Astrocyte (in vitro differentiated cells and primary cell): ENCODE results near the gene USH1C. TPM values are rescaled to one million over a fixed set of nuclear protein-coding genes. Genes with fewer than 3 reads are reported as not detected.

ENCODE experiments used
- DNase-seq: peaks from one replicate; pipeline ENCODE4 v3.0.0-alpha.2; 2010; ENCODE audit warnings: low read depth
- FAIRE-seq: peaks from 2 replicates; lab custom pipeline; 2011; peaks lifted over from hg19 to GRCh38; lab: Jason Lieb, UNC
- H2AFZ ChIP-seq: 2 replicates; pipeline ENCODE4 v1.6.0; 2012; ENCODE audit warnings: low read depth, low read length, inconsistent platforms
- H3K27ac ChIP-seq: 2 replicates; pipeline ENCODE4 v1.5.1; 2011; ENCODE audit warnings: low read depth, low read length, inconsistent platforms
- H3K27me3 ChIP-seq: 2 replicates; pipeline ENCODE4 v1.6.0; 2011; ENCODE audit warnings: low read length, inconsistent platforms; ENCODE audit not compliant: insufficient read depth
- H3K36me3 ChIP-seq: 2 replicates; pipeline ENCODE4 v1.5.1; 2011; ENCODE audit warnings: low read length, inconsistent platforms; ENCODE audit not compliant: insufficient read depth
- H3K4me1 ChIP-seq: 2 replicates; pipeline ENCODE4 v1.5.1; 2011; ENCODE audit warnings: low read length, inconsistent platforms; ENCODE audit not compliant: insufficient read depth
- H3K4me2 ChIP-seq: 2 replicates; pipeline ENCODE4 v1.6.0; 2012; ENCODE audit warnings: low read length, inconsistent platforms
- H3K4me3 ChIP-seq: 2 replicates; pipeline ENCODE4 v1.5.1; 2011; ENCODE audit warnings: low read depth, mild to moderate bottlenecking, low read length, inconsistent platforms; ENCODE audit not compliant: insufficient read depth
- H3K79me2 ChIP-seq: 2 replicates; pipeline ENCODE4 v1.6.0; 2012; ENCODE audit warnings: mild to moderate bottlenecking, low read length, inconsistent platforms; ENCODE audit not compliant: insufficient read depth
- H3K9ac ChIP-seq: 2 replicates; pipeline ENCODE4 v1.6.0; 2012; ENCODE audit warnings: mild to moderate bottlenecking, low read length, inconsistent platforms
- H3K9me3 ChIP-seq: 2 replicates; pipeline ENCODE4 v1.5.1; 2012; ENCODE audit warnings: low read depth, mild to moderate bottlenecking, low read length, inconsistent platforms; ENCODE audit not compliant: insufficient read depth
- H4K20me1 ChIP-seq: 2 replicates; pipeline ENCODE4 v1.6.0; 2012; ENCODE audit warnings: low read length, inconsistent platforms; ENCODE audit not compliant: insufficient read depth
- H3K27ac Mint-ChIP-seq: one replicate; pipeline ENCODE4 v1.8.0; 2021; ENCODE audit warnings: mild to moderate bottlenecking, mixed read lengths; ENCODE audit not compliant: unreplicated experiment
- H3K27me3 Mint-ChIP-seq: one replicate; pipeline ENCODE4 v1.8.0; 2021; ENCODE audit warnings: low read depth, mixed read lengths; ENCODE audit not compliant: unreplicated experiment
- H3K36me3 Mint-ChIP-seq: one replicate; pipeline ENCODE4 v1.8.0; 2021; ENCODE audit warnings: low read depth, mixed read lengths; ENCODE audit not compliant: unreplicated experiment
- H3K4me1 Mint-ChIP-seq: one replicate; pipeline ENCODE4 v1.8.0; 2021; ENCODE audit warnings: low read depth, mixed read lengths; ENCODE audit not compliant: unreplicated experiment
- H3K4me3 Mint-ChIP-seq: one replicate; pipeline ENCODE4 v1.8.0; 2021; ENCODE audit warnings: mild to moderate bottlenecking, moderate library complexity, mixed read lengths; ENCODE audit not compliant: unreplicated experiment
- H3K9me3 Mint-ChIP-seq: one replicate; pipeline ENCODE4 v1.8.0; 2021; ENCODE audit warnings: mild to moderate bottlenecking, mixed read lengths; ENCODE audit not compliant: unreplicated experiment
- EZH2 ChIP-seq: IDR thresholded peaks from 2 replicates; pipeline ENCODE4 v1.6.1; 2012; ENCODE audit warnings: mild to moderate bottlenecking, low read length, inconsistent platforms; ENCODE audit not compliant: insufficient read depth
- total RNA-seq: library from RNA; stranded (reverse); gene quantifications from 2 replicates; pipeline ENCODE4 v1.2.1, GENCODE V29; 2021
- TF ChIP-seq, protein P1 (sequence below): IDR thresholded peaks from 2 replicates; pipeline ENCODE4 v1.5.1; 2011; ENCODE audit warnings: low read depth, mild to moderate bottlenecking, inconsistent platforms, low read length, moderate library complexity; ENCODE audit not compliant: insufficient read depth

USH1C gene
- total RNA-seq, 1 donor from 2014 or later = not detected

DNA sequence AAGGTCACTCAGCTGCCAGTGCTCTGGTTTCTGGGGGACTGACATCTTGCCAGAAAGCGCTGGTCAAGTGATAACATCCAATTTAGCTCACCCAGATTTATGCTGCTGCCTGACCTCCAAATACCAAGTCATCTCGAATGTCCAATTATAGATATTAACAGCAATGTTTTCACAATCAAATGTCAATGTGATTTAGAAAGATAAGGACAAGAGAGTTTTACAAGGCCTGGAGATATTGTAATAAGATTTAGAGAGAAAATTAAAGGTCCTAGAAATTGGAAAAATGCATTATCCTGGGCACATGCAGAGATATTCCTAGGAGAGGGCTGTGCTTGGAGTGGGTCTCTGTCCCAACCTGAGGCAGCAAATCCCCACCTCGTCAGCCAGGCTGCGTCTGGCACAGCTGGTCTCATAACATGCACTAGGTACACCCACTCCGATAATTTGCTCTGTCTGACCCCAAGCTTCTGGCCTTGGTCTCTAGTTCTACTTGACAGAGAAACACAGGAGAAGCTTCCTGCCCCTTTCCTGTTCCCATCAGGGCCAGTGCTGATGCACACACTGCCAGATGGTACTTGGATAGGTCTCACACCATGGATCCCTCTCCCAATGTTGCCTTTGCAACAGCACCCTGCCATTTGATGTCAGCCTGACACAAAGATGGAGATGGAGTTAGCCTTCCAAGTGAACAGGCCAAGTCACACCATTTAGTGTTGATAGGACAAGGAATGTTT lies 28.6 kb downstream of the USH1C start:
- H3K4me1 ChIP-seq = no peaks in the 10 kb centered on the region
- Mint-ChIP-seq H3K36me3 (no peaks in the 10 kb centered on the region), H3K9me3 (peaks cover 4% of the 10 kb centered on the region), H3K27me3 (peaks cover 47% of the 10 kb centered on the region), H3K4me1 (peaks cover 6% of the 10 kb centered on the region), H3K4me3 (no peak overlapping the region), H3K27ac (no peak overlapping the region)
- TF ChIP-seq, protein P1, sequence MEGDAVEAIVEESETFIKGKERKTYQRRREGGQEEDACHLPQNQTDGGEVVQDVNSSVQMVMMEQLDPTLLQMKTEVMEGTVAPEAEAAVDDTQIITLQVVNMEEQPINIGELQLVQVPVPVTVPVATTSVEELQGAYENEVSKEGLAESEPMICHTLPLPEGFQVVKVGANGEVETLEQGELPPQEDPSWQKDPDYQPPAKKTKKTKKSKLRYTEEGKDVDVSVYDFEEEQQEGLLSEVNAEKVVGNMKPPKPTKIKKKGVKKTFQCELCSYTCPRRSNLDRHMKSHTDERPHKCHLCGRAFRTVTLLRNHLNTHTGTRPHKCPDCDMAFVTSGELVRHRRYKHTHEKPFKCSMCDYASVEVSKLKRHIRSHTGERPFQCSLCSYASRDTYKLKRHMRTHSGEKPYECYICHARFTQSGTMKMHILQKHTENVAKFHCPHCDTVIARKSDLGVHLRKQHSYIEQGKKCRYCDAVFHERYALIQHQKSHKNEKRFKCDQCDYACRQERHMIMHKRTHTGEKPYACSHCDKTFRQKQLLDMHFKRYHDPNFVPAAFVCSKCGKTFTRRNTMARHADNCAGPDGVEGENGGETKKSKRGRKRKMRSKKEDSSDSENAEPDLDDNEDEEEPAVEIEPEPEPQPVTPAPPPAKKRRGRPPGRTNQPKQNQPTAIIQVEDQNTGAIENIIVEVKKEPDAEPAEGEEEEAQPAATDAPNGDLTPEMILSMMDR = no peak
- TF ChIP-seq EZH2 = no peak
- no peak for FAIRE-seq
- no peak overlapping the region for H3K27ac ChIP-seq
- no peaks in the 10 kb centered on the region for H3K9me3 ChIP-seq
- H3K27me3 ChIP-seq = peaks cover 24% of the 10 kb centered on the region
- H3K9ac ChIP-seq = no peak overlapping the region
- no peaks in the 10 kb centered on the region for H3K79me2 ChIP-seq
- no peaks in the 10 kb centered on the region for H3K36me3 ChIP-seq
- H4K20me1 ChIP-seq = no peaks in the 10 kb centered on the region
- no peak overlapping the region for H3K4me2 ChIP-seq
- H2AFZ ChIP-seq = no peak overlapping the region
- no peak for DNase-seq
- no peak overlapping the region for H3K4me3 ChIP-seq

DNA sequence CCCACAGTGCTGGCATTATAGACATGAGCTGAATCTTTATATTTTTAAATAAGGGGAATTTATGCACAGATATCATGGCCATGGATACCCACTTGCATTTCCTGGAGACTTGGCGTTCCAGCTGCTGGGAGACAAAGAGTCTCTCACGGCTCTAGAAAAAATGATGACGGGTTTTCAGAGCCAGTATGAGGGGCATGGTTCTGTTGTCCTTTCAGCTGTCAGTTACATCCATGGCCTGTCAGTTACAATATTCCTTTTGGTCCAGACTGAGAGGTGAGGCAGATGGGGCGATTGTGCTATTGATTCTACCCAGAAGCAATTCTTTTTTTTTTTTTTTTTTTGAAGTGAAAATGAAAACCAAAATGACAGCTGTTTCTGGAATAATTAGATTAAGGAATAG lies 29.7 kb downstream of the USH1C start:
- H3K36me3 ChIP-seq = no peaks in the 10 kb centered on the region
- no peaks in the 10 kb centered on the region for H3K4me1 ChIP-seq
- DNase-seq (no peak), FAIRE-seq (no peak)
- peaks cover 21% of the 10 kb centered on the region for H3K27me3 ChIP-seq
- TF ChIP-seq, protein P1 = no peak
- no peak for TF ChIP-seq EZH2
- Mint-ChIP-seq H3K27ac (no peak overlapping the region), H3K9me3 (peaks cover 4% of the 10 kb centered on the region), H3K4me3 (no peak overlapping the region), H3K36me3 (no peaks in the 10 kb centered on the region), H3K4me1 (peaks cover 6% of the 10 kb centered on the region), H3K27me3 (peaks cover 45% of the 10 kb centered on the region)
- H4K20me1 ChIP-seq = no peaks in the 10 kb centered on the region
- H3K79me2 ChIP-seq = no peaks in the 10 kb centered on the region
- no peak overlapping the region for H3K4me2 ChIP-seq
- no peak overlapping the region for H2AFZ ChIP-seq
- no peaks in the 10 kb centered on the region for H3K9me3 ChIP-seq
- H3K9ac ChIP-seq = no peak overlapping the region
- H3K4me3 ChIP-seq = no peak overlapping the region
- no peak overlapping the region for H3K27ac ChIP-seq

DNA sequence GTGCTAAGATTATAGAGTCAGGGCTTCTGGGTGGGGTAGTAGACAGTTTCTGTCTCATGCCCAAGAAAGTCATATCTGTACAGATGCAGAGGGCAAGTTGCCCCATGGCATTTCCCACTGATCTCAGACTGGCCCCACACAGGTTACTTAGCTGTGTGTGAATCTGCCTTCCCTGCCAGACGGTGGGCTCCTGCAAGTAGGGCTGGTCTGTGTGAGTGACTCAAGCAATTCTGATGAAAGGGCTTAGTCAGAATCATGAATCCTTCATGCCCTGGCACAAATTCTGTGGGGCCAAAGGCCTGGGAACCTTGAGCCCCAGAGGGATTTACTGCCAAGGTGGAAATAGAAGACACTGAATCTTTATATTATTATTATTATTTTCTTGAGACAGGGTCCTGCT lies 30.4 kb downstream of the USH1C start:
- Histone ChIP-seq H4K20me1 (no peaks in the 10 kb centered on the region), H3K36me3 (no peaks in the 10 kb centered on the region), H3K27ac (no peak overlapping the region), H3K9me3 (no peaks in the 10 kb centered on the region), H3K9ac (no peak overlapping the region), H3K4me3 (no peak overlapping the region), H2AFZ (no peak overlapping the region), H3K4me1 (no peaks in the 10 kb centered on the region), H3K27me3 (peaks cover 21% of the 10 kb centered on the region), H3K79me2 (no peaks in the 10 kb centered on the region), H3K4me2 (no peak overlapping the region)
- FAIRE-seq (no peak), DNase-seq (no peak)
- peaks cover 9% of the 10 kb centered on the region for H3K4me1 Mint-ChIP-seq
- TF ChIP-seq, protein P1 = no peak
- TF ChIP-seq EZH2 = no peak
- H3K4me3 Mint-ChIP-seq = no peak overlapping the region
- peaks cover 42% of the 10 kb centered on the region for H3K27me3 Mint-ChIP-seq
- peak overlapping the region; percentile 81 for H3K27ac Mint-ChIP-seq
- no peaks in the 10 kb centered on the region for H3K36me3 Mint-ChIP-seq
- peaks cover 4% of the 10 kb centered on the region for H3K9me3 Mint-ChIP-seq
